ENCODE measurements around the gene CYP11A1.

DNA sequence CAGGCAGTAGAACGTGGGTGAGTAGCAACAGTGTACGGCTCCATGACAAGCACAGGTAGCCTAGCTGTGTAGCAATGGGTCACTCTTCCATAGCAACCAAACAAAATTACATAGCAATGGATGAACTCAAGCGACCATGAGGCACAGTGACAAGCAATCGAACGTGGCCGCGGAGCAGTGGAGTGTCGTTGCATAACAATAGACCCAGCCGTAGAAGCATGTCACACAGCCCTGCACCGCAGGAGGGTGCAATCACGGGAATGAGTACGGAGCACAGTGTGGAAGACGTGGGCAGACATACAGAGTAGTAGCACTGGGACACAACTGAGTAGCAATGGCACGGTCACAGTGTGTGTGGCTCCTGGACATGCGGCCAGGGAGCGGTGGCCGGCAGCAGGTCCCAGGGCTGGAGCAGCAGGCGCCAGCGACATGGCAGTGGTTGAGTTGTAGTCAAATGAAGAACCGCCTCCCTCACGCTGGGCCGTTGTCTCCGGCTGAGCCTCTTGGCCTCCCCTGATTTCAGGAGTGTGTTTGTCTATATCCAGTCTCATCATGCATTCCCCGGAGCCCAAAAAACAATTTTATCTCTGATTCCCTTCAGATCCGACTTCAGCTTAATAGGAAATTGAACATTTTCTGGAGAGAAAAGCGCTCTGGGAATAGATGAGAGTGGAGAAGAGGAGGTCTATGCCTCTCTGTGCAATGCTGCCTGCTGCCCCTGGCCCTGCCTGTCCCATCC, 67.2 kb downstream of the CYP11A1 start:
- TF ChIP-seq, protein P1, sequence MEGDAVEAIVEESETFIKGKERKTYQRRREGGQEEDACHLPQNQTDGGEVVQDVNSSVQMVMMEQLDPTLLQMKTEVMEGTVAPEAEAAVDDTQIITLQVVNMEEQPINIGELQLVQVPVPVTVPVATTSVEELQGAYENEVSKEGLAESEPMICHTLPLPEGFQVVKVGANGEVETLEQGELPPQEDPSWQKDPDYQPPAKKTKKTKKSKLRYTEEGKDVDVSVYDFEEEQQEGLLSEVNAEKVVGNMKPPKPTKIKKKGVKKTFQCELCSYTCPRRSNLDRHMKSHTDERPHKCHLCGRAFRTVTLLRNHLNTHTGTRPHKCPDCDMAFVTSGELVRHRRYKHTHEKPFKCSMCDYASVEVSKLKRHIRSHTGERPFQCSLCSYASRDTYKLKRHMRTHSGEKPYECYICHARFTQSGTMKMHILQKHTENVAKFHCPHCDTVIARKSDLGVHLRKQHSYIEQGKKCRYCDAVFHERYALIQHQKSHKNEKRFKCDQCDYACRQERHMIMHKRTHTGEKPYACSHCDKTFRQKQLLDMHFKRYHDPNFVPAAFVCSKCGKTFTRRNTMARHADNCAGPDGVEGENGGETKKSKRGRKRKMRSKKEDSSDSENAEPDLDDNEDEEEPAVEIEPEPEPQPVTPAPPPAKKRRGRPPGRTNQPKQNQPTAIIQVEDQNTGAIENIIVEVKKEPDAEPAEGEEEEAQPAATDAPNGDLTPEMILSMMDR (IDR thresholded peaks at IDR 0.05; ENCODE audit: insufficient read depth, low read length) = no peak
- TF ChIP-seq, protein P2, sequence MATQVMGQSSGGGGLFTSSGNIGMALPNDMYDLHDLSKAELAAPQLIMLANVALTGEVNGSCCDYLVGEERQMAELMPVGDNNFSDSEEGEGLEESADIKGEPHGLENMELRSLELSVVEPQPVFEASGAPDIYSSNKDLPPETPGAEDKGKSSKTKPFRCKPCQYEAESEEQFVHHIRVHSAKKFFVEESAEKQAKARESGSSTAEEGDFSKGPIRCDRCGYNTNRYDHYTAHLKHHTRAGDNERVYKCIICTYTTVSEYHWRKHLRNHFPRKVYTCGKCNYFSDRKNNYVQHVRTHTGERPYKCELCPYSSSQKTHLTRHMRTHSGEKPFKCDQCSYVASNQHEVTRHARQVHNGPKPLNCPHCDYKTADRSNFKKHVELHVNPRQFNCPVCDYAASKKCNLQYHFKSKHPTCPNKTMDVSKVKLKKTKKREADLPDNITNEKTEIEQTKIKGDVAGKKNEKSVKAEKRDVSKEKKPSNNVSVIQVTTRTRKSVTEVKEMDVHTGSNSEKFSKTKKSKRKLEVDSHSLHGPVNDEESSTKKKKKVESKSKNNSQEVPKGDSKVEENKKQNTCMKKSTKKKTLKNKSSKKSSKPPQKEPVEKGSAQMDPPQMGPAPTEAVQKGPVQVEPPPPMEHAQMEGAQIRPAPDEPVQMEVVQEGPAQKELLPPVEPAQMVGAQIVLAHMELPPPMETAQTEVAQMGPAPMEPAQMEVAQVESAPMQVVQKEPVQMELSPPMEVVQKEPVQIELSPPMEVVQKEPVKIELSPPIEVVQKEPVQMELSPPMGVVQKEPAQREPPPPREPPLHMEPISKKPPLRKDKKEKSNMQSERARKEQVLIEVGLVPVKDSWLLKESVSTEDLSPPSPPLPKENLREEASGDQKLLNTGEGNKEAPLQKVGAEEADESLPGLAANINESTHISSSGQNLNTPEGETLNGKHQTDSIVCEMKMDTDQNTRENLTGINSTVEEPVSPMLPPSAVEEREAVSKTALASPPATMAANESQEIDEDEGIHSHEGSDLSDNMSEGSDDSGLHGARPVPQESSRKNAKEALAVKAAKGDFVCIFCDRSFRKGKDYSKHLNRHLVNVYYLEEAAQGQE (IDR thresholded peaks at IDR 0.05; ENCODE audit: insufficient replicate concordance, low read depth) = no peak
- TF ChIP-seq GABPA (IDR thresholded peaks at IDR 0.05; ENCODE audit: low read depth) = no peak

Data from HL-60 (cell line).